ENCODE measurements around the gene ANTXR2.

ANTXR2 gene

DNA sequence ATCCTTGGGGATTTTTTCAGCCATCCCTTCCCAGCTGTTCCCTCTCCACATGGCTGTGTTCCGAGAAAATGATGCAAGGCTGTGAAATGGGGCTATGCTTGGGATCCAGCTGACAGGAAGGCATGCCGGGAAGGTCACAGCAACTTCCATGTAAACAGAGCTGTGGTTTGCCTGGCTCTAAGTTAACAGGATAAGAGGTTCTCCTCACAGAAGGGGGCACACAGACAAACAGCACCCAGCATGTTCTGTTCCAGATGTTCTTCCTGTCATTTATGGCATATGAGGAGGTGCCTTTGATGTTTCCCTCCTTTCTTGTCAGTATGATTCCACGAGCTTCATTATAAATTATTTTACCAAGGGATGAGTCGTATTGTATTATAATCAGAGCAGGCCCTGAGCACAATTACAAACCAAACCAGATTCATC, 220.7 kb downstream of the ANTXR2 start:
- no peak for DNase-seq (ENCODE audit: extremely low spot score)
- TF ChIP-seq, protein P1, sequence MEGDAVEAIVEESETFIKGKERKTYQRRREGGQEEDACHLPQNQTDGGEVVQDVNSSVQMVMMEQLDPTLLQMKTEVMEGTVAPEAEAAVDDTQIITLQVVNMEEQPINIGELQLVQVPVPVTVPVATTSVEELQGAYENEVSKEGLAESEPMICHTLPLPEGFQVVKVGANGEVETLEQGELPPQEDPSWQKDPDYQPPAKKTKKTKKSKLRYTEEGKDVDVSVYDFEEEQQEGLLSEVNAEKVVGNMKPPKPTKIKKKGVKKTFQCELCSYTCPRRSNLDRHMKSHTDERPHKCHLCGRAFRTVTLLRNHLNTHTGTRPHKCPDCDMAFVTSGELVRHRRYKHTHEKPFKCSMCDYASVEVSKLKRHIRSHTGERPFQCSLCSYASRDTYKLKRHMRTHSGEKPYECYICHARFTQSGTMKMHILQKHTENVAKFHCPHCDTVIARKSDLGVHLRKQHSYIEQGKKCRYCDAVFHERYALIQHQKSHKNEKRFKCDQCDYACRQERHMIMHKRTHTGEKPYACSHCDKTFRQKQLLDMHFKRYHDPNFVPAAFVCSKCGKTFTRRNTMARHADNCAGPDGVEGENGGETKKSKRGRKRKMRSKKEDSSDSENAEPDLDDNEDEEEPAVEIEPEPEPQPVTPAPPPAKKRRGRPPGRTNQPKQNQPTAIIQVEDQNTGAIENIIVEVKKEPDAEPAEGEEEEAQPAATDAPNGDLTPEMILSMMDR (IDR thresholded peaks at IDR 0.05; ENCODE audit: control extremely low read depth, extremely low read depth, low read depth, missing control alignments) = no peak
- POLR2A ChIA-PET = no interaction called here
- CTCF ChIA-PET = no interaction called here

DNA sequence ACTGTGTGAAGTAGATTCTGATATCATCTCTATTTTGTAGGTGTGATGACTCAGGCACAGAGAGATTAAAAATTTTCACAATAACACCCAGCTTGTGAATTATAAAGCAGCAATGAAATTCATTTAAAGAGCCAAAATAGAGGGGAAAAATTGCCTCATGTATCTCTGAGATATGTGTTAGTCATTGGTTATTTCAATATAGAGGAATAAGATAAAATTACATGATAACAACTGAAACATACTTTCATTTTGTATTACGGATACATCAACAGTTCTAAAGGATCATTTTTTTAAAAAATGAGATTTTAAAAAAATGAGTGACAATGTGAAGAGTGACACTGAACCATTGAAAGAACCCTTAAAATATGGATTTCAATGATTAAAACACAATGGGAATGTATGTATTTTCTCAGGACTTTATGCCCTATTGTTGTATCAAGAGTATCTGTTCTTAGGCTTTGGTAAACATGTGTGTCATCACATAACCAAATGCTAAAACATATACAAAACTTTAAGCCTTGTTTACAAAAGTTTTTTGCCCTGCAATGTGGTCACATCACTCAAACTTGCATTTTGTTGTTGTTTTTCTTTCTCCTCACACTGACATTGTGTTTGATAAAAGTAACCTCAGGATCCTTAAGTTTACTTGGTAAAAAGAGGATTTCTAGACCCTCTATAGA, 221.3 kb downstream of the ANTXR2 start:
- ChIA-PET POLR2A (no interaction called here), CTCF (no interaction called here)
- TF ChIP-seq, protein P1 (IDR thresholded peaks at IDR 0.05; ENCODE audit: control extremely low read depth, extremely low read depth, low read depth, missing control alignments) = no peak
- DNase-seq (ENCODE audit: extremely low spot score) = no peak
